HepG2 (cell line): Measurements from ENCODE around the gene YEATS4. TPM values are rescaled to one million over a fixed set of nuclear protein-coding genes. Genes with fewer than 3 reads are reported as not detected.
A peak's percentile ranks its signal among the peaks of the same experiment; 100 is the strongest.

Source experiments
- CENPX ChIP-seq: sonication (generic); formaldehyde crosslinking; IDR thresholded peaks from 2 replicates; pipeline ENCODE4 v1.9.0; 2021; ENCODE audit warnings: mild to moderate bottlenecking, missing genetic modification reagents, moderate library complexity
- CSRNP1 ChIP-seq: sonication (generic); formaldehyde crosslinking; IDR thresholded peaks from 2 replicates; pipeline ENCODE4 v1.8.1; 2023; ENCODE audit warnings: mild to moderate bottlenecking, missing genetic modification reagents
- FOXM1 ChIP-seq: sonication (generic); formaldehyde crosslinking; IDR thresholded peaks from 2 replicates; pipeline ENCODE4 v1.5.0; 2020; ENCODE audit warnings: missing genetic modification reagents
- HMG20B ChIP-seq: conservative IDR thresholded peaks from 2 replicates; pipeline ENCODE4 v1.6.1; 2016; ENCODE audit warnings: missing genetic modification reagents, missing compliant biosample characterization
- JDP2 ChIP-seq: sonication (generic); formaldehyde crosslinking; IDR thresholded peaks from 2 replicates; pipeline ENCODE4 v1.8.1; 2022; ENCODE audit warnings: missing genetic modification reagents, borderline replicate concordance
- PITX1 ChIP-seq: sonication (generic); formaldehyde crosslinking; IDR thresholded peaks from 2 replicates; pipeline ENCODE4 v1.5.1; 2020; ENCODE audit warnings: mild to moderate bottlenecking, missing genetic modification reagents
- POLR2AphosphoS5 ChIP-seq: IDR thresholded peaks from 2 replicates; pipeline ENCODE4 v1.6.1; 2012; ENCODE audit warnings: low read depth, low read length
- SMAD1 ChIP-seq: sonication (generic); formaldehyde crosslinking; IDR thresholded peaks from 2 replicates; pipeline ENCODE4 v1.4.0; 2020; ENCODE audit warnings: missing genetic modification reagents, low read depth, mild to moderate bottlenecking, borderline replicate concordance
- SMYD3 ChIP-seq: sonication (generic); formaldehyde crosslinking; IDR thresholded peaks from 2 replicates; pipeline ENCODE4 v1.8.1; 2023; ENCODE audit warnings: mild to moderate bottlenecking, missing genetic modification reagents
- STAT5B ChIP-seq: sonication (generic); formaldehyde crosslinking; IDR thresholded peaks from 2 replicates; pipeline ENCODE4 v1.4.0; 2020; ENCODE audit warnings: missing genetic modification reagents
- ZBTB49 ChIP-seq: sonication (generic); formaldehyde crosslinking; IDR thresholded peaks from 2 replicates; pipeline ENCODE4 v1.4.0; 2020; ENCODE audit warnings: missing genetic modification reagents, borderline replicate concordance
- ZFP90 ChIP-seq: sonication (generic); formaldehyde crosslinking; IDR thresholded peaks from 2 replicates; pipeline ENCODE4 v1.8.0; 2022; ENCODE audit warnings: missing genetic modification reagents, mild to moderate bottlenecking, inconsistent platforms, borderline replicate concordance
- ZMYM3 ChIP-seq: sonication (generic); formaldehyde crosslinking; IDR thresholded peaks from 2 replicates; pipeline ENCODE4 v1.5.1; 2020; ENCODE audit warnings: mild to moderate bottlenecking, missing genetic modification reagents
- ZNF143 ChIP-seq: sonication (generic); formaldehyde crosslinking; IDR thresholded peaks from 2 replicates; pipeline ENCODE4 v1.4.0; 2020; ENCODE audit warnings: missing genetic modification reagents
- ZNF256 ChIP-seq: sonication (generic); formaldehyde crosslinking; conservative IDR thresholded peaks from 2 replicates; pipeline ENCODE4 v1.4.0; 2020; ENCODE audit warnings: missing genetic modification reagents
- ZNF468 ChIP-seq: sonication (generic); formaldehyde crosslinking; IDR thresholded peaks from 2 replicates; pipeline ENCODE4 v1.8.0; 2022; ENCODE audit warnings: mild to moderate bottlenecking, moderate library complexity, missing genetic modification reagents
- ZNF646 ChIP-seq: sonication (generic); formaldehyde crosslinking; IDR thresholded peaks from 2 replicates; pipeline ENCODE4 v1.9.0; 2021; ENCODE audit warnings: mild to moderate bottlenecking, missing genetic modification reagents
- ZNF790 ChIP-seq: sonication (generic); formaldehyde crosslinking; IDR thresholded peaks from 2 replicates; pipeline ENCODE4 v1.8.0; 2022; ENCODE audit warnings: missing genetic modification reagents, mild to moderate bottlenecking, borderline replicate concordance
- polyA plus RNA-seq, 8 experiments: library from polyadenylated mRNA; depleted of rRNA in 3 of 8; stranded (reverse) in 7 of 8; unstranded in 1 of 8; fragments of >200 nt; fragmentation: Illumina TruSeq in 4 of 8; extraction: Trizol in 4 of 8; gene quantifications; 2 replicates each; pipeline versions ENCODE4 v1.2.1 to v1.2.3, GENCODE V29; 2011 to 2016; ENCODE audit warnings: low read depth in 4 of 8, missing spikeins in 1 of 8, mixed read lengths in 1 of 8; ENCODE audit not compliant: insufficient read depth in 1 of 8
- total RNA-seq, 5 experiments: library from RNA; depleted of rRNA; stranded (reverse); fragments of >200 nt; fragmentation: Illumina TruSeq; extraction: Trizol; gene quantifications; 2 replicates each; pipeline ENCODE4 v1.2.3, GENCODE V29; 2016; ENCODE audit warnings: low read depth in 1 of 5

YEATS4 gene
- total and polyA plus RNA-seq, 2 of the 13 experiments (the other 11 are each of a cell fraction or from before 2014, with no cell fraction given): 16.8 to 45.0 TPM

- TF ChIP-seq ZNF646 (CRISPR knock-in tag) (no peak), ZNF256 (peak; percentile 82; the same call in 1 of the 2 replicates), ZNF468 (no peak), SMYD3 (CRISPR knock-in tag) (peak; percentile 94), ZNF790 (CRISPR knock-in tag) (no peak), SMAD1 (CRISPR knock-in tag) (no peak), ZNF143 (CRISPR knock-in tag) (no peak), ZMYM3 (0 out of 2 replicates have a peak, but pooled peaks have one; percentile 24), JDP2 (no peak), FOXM1 (CRISPR knock-in tag) (no peak), HMG20B (peak; percentile 56), ZBTB49 (CRISPR knock-in tag) (no peak; the same call in 1 of the 2 replicates), STAT5B (CRISPR knock-in tag) (0 out of 2 replicates have a peak, but pooled peaks have one; percentile 70), POLR2AphosphoS5 (peak; percentile 99), ZFP90 (peak; percentile 70; the same call in 1 of the 2 replicates), CSRNP1 (CRISPR knock-in tag) (peak; percentile 50; the same call in 1 of the 2 replicates), CENPX (CRISPR knock-in tag) (no peak), PITX1 (CRISPR knock-in tag) (peak; percentile 88)
Measured at GRCh38 chr12:69348162-69348938, 11.2 kb upstream of the YEATS4 start, which contains the start of gene LYZ (continued).
